ENCODE data around the gene CLCN4.

- no peak for TF ChIP-seq CTCF (IDR thresholded peaks at IDR 0.05)
- no peak for TF ChIP-seq POLR2A (IDR thresholded peaks at IDR 0.05)
Observed at GRCh38 chrX:10217198-10217597, 60.4 kb downstream of the CLCN4 start.
